A549 treated with dexamethasone at 1 μM for 4 hours (cell line): ENCODE results near the gene AJM1. TPM values are rescaled to one million over a fixed set of nuclear protein-coding genes. Genes with fewer than 3 reads are reported as not detected.

Experiments
- total RNA-seq: library from RNA; stranded (reverse); fragments of 200-300 nt; extraction: Qiagen RNA extraction; gene quantifications from 5 replicates; pipeline ENCODE4 v1.2.3, GENCODE V29; 2022

The AJM1 gene
- 3.2 to 4.8 TPM (median 4.3 TPM) in 5 replicates for total RNA-seq

DNA sequence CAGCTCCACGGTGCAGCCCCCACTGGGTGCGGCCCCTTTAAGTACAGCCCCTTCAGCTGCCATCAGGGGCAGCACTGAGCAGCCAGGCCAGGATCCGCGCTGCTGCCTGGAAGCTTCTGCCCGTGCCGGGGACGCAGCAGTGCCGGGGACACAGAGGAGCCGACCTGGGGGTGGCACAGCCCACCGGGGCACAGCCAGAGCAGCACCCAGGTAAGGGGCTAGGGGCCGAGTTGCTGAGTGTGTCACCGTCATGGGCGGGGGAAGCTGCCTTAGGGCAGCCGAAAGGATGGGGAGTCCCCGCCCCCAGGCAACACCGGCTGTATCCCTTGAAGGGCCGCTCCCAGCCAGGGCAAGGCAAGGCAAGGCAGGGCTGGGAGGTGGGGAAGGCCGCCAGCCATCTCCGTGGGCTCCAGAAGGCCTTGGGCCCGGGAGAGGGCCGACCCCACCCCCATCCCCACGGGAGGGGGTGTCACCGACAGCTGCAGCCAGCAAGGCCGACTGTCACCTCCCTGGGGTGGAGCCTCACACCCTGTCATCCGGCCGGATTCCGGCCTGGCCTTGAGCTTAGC lies at the start of gene AJM1:
Gene AJM1, plus strand, starts transcription at position 99 of the 569 bp plus-strand sequence. CDS start 1,937 bp downstream, outside the sequence.

DNA sequence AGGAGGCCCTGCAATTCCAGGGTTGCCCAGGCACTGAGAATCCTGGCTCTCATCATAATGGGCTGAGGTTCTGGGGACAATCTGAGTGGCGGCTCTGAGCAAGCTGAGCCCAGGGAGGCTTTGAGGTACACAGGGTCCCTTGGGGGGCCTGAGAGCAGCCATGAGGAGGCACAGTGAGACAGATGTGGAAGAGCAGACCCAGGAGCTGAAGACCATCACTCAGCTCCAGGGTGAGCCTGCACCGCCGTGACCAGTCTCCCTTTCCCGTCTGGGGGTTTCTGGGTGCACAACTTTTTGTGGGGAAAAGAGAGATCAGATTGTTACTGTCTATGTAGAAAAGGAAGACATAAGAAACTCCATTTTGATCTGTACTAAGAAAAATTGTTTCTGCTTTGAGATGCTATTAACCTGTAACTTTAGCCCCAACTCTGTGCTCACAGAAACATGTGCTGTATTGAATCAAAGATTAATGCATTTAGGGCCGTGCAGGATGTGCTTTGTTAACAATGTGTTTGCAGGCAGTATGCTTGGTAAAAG lies 46.0 kb upstream of the AJM1 start, which contains the start of gene CCDC183:
Gene CCDC183, plus strand, starts transcription at position 101 of the 537 bp plus-strand sequence. Its CDS starts 60 bp downstream, at position 161.

DNA sequence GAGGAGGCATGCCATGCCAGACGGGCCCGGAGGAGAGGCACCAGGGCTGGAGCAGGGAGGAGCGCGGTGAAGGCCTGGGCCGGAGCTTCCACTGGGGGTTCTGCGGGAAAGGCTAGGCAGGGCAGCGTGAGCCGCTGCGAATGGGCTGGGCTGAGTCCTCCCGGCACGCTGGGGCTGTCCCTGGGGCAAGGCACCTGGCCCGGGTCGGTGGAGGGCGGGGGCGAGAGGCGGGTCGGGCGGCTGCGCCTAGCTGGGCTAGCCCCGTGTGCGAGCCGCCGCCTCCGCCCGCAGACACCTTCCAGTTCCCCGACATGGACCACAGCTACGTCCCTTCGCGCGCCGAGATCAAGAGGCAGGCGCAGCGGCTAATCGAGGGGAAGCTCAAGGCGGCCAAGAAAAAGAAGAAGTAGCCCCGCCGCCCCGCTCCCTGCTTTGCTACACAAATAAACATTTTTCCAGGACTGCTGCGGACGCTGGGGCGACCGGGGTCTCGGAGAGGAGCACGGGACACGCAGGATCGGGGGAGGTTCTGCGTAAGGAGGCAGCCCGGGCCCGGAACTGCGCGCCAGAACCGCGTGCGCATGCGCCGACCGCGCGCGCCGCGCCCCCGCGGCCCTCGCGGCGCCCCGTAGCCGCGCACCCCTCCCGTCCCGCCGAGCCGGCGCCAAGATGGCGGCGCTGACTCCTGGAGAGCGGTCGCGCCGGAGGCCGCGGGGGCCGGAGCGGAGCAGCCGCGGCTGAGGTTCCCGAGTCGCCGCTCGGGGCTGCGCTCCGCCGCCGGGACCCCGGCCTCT lies 34.8 kb upstream of the AJM1 start, which contains the start of gene RABL6:
Gene RABL6, plus strand, starts transcription at position 668 of the 794 bp plus-strand sequence. CDS start 249 bp downstream, outside the sequence.

DNA sequence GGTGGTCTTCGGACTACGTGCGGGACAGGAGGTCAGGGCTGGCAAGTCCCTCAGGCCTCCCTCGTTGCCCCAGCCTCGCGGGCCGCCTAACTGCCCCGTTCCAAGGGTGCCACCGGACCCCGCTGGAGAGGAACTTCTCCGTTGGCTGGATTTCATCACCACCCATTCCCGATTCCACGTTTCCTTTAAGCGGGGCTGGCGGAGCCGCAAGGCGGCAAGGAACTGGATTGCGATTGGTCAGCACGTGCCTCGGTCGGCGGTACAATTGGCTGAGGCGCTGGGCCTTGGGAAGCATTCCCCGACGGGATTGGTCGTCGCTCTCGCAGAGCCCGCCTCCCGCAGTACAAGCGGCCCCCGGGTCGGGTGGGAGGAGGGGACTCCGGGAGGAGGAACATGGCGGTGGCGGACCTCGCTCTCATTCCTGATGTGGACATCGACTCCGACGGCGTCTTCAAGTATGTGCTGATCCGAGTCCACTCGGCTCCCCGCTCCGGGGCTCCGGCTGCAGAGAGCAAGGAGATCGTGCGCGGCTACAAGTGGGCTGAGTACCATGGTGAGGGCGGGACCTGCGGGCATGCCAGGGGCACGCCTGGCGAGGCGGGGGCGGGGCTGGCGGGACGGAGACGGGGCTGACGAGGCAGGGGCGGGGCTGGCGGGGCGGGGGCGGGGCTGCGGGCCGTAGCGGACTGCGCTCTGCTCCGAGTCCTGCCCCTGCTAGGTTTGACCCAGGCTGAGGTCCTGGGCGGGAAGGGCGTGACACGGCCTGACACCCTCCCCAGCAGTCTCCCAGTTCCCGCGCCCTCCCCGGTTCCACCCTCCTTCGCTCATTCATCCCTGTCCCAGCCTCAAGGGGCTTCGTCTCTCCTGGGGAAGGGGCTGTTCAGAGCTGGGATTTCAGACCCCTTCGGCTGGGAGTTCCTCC lies 7.0 kb downstream of the AJM1 start, which contains the start of gene PHPT1:
Gene PHPT1, plus strand, starts transcription at position 372 of the 922 bp plus-strand sequence. Its CDS starts 22 bp downstream, at position 394.

DNA sequence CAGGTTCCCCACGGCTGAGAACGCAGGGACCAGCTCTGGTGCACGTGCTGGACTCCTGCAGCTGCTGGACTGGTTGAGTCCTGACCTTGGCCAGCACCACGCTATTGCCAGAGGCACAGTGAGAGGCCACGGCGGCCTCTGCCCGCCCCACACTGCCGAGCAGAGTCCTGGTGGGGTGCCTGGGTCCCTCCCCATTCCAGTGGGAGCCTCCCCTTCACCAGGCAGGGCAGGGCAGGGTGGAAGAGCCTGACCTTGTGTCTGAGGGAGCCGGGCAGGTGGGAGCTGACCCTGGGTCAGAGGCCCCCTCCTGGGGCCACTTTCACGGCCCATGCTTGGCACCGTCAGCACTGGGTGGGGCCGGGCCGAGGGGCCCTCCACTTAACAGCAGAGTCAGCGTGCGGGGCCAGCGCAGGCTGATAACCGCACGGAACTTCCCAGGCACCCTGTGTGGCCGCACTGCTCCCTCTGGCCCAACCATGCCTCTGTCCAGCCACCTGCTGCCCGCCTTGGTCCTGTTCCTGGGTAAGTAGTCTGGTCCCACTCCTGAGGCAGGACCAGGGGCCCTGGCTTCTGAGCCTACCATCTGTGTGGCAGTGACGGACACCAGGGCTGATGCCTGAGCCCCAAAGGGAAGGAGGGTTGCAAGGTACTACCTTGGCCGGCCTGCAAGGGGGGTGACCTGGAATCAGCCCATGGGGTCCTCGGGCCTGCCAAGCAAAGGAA lies 9.8 kb downstream of the AJM1 start, which contains the start of gene MAMDC4:
Gene MAMDC4, plus strand, starts transcription at position 406 of the 723 bp plus-strand sequence. Its CDS starts 71 bp downstream, at position 477.

DNA sequence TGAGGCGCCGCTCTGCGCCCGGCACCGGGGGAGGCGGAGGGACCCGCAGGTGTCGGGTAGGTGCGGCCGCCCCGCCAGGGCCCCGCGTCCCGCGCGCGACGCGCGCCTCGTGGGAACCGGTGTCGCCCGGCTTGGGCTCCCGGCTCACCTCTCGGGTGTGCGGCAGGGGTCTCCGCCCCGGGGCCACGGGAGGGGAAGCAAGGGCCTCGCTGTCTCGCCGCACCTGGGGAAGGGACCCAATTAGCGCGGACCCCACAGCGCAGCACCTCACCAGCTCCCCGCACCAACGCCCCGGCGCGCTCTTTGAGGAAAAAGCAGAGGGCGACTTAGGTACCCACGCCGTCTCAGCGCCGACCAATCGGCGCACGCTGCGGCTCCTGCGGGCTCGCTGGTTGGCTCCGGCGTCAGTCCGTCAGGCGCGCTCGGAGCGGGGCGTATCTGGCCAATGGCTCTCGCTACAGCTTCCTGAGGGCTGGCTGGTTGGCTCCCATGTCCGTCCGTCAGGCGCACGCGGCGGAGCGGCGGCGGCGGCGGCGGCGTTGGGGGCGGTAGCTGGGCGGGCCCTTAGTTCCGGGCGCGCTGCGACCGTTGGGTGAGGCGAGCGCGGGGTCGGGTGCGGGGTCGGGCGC lies 43.8 kb downstream of the AJM1 start, which contains the start of gene TRAF2:
Gene TRAF2, plus strand, starts transcription at position 567 of the 629 bp plus-strand sequence. CDS start 12,225 bp downstream, outside the sequence.

Other genes starting within 250 kb of the AJM1 start
- gene EGFL7, start 179.6 kb upstream of the AJM1 start, total RNA-seq, result 35.0 to 54.9 TPM (median 51.5 TPM) in 5 replicates
- gene AGPAT2, start 155.0 kb upstream of the AJM1 start, total RNA-seq, result 63.7 to 100 TPM (median 98.4 TPM) in 5 replicates
- gene DIPK1B, start 129.9 kb upstream of the AJM1 start, total RNA-seq, result 6.2 to 8.5 TPM (median 7.3 TPM) in 5 replicates
- gene LCN10, start 99.5 kb upstream of the AJM1 start, total RNA-seq, result 0.04 TPM in 1 of 5 replicates, not detected in the others
- gene LCN6, start 94.0 kb upstream of the AJM1 start, total RNA-seq, result not detected in 5 replicates
- not detected in 5 replicates for gene LCN8, start 84.2 kb upstream of the AJM1 start, total RNA-seq
- gene LCN15, start 78.0 kb upstream of the AJM1 start, total RNA-seq, result 0.09 TPM in 2 of 5 replicates, not detected in the others
- gene TMEM141, start 51.1 kb upstream of the AJM1 start, total RNA-seq, result 62.2 to 73.5 TPM (median 69.2 TPM) in 5 replicates
- gene CCDC183, start 46.1 kb upstream of the AJM1 start, total RNA-seq, result 0.11 to 0.43 TPM (median 0.27 TPM) in 5 replicates
- 58.8 to 88.7 TPM (median 79.5 TPM) in 5 replicates for gene RABL6, start 34.5 kb upstream of the AJM1 start, total RNA-seq
- gene PHPT1, start 6.9 kb downstream of the AJM1 start, total RNA-seq, result 263 to 301 TPM (median 279 TPM) in 5 replicates
- 1.3 to 4.3 TPM (median 3.4 TPM) in 5 replicates for gene MAMDC4, start 9.9 kb downstream of the AJM1 start, total RNA-seq
- 486 to 542 TPM (median 487 TPM) in 5 replicates for gene EDF1, start 23.8 kb downstream of the AJM1 start, total RNA-seq
- 34.2 to 59.3 TPM (median 51.5 TPM) in 5 replicates for gene TRAF2, start 44.0 kb downstream of the AJM1 start, total RNA-seq
- 57.0 to 103 TPM (median 97.7 TPM) in 5 replicates for gene FBXW5, start 102.3 kb downstream of the AJM1 start, total RNA-seq
- 0.42 to 1.4 TPM (median 1.0 TPM) in 5 replicates for gene C8G, start 102.8 kb downstream of the AJM1 start, total RNA-seq
- gene LCN12, start 109.8 kb downstream of the AJM1 start, total RNA-seq, result 0.48 to 1.6 TPM (median 1.3 TPM) in 5 replicates
- 0.28 to 1.4 TPM (median 0.77 TPM) in 5 replicates for gene PTGDS, start 135.0 kb downstream of the AJM1 start, total RNA-seq
- 0.03 to 0.31 TPM (median 0.18 TPM) in 5 replicates for gene LCNL1, start 140.5 kb downstream of the AJM1 start, total RNA-seq
- 43.1 to 70.9 TPM (median 62.8 TPM) in 5 replicates for gene PAXX, start 149.9 kb downstream of the AJM1 start, total RNA-seq
- gene CLIC3, start 154.1 kb downstream of the AJM1 start, total RNA-seq, result 3.3 to 6.7 TPM (median 5.0 TPM) in 5 replicates
- 12.4 to 27.7 TPM (median 24.8 TPM) in 5 replicates for gene ABCA2, start 185.8 kb downstream of the AJM1 start, total RNA-seq
- gene FUT7, start 189.6 kb downstream of the AJM1 start, total RNA-seq, result 0.04 to 0.10 TPM (median 0.05 TPM) in 4 of 5 replicates, not detected in the other
- gene NPDC1, start 203.7 kb downstream of the AJM1 start, total RNA-seq, result 34.4 to 84.3 TPM (median 78.9 TPM) in 5 replicates
- 3.1 to 6.4 TPM (median 5.4 TPM) in 5 replicates for gene ENTPD2, start 211.6 kb downstream of the AJM1 start, total RNA-seq
- 13.4 to 23.9 TPM (median 21.4 TPM) in 5 replicates for gene SAPCD2, start 228.1 kb downstream of the AJM1 start, total RNA-seq
- 8.1 to 15.8 TPM (median 11.1 TPM) in 5 replicates for gene UAP1L1, start 235.0 kb downstream of the AJM1 start, total RNA-seq
- 36.8 to 53.3 TPM (median 51.6 TPM) in 5 replicates for gene MAN1B1, start 244.5 kb downstream of the AJM1 start, total RNA-seq